Skeletal muscle satellite cell (primary cell): ENCODE data around the gene A3GALT2.

ENCODE experiments used
- H3K27me3 ChIP-seq: 2 replicates; pipeline ENCODE4 v1.7.0; 2013; ENCODE audit warnings: low read length; ENCODE audit not compliant: control insufficient read depth, insufficient read depth
- H3K36me3 ChIP-seq: 2 replicates; pipeline ENCODE4 v1.7.0; 2013; ENCODE audit warnings: mild to moderate bottlenecking, control low read depth, low read length; ENCODE audit not compliant: insufficient read depth
- H3K4me1 ChIP-seq: 2 replicates; pipeline ENCODE4 v1.7.0; 2013; ENCODE audit warnings: low read length; ENCODE audit not compliant: control insufficient read depth, insufficient read depth
- H3K4me2 ChIP-seq: 2 replicates; pipeline ENCODE4 v1.7.0; 2013; ENCODE audit warnings: mild to moderate bottlenecking, low read length
- H3K4me3 ChIP-seq: 2 replicates; pipeline ENCODE4 v1.7.0; 2013; ENCODE audit warnings: low read length
- H3K9ac ChIP-seq: 2 replicates; pipeline ENCODE4 v1.7.0; 2013; ENCODE audit warnings: mild to moderate bottlenecking, low read depth, low read length, moderate library complexity
- H3K9me3 ChIP-seq: replicated peaks from 2 replicates; pipeline ENCODE4 v1.7.0; 2013; ENCODE audit warnings: mild to moderate bottlenecking, control low read depth, low read length

Gene A3GALT2

GRCh38 chr1:33266766-33267165 lies 54.1 kb downstream of the A3GALT2 start:
- Histone ChIP-seq H3K4me2 (no peak overlapping the region), H3K36me3 (peaks cover 5% of the 10 kb centered on the region), H3K9me3 (no peaks in the 10 kb centered on the region), H3K4me3 (no peak overlapping the region), H3K27me3 (no peaks in the 10 kb centered on the region), H3K4me1 (no peaks in the 10 kb centered on the region), H3K9ac (no peak overlapping the region)

- Histone ChIP-seq H3K4me2 (no peak overlapping the region), H3K27me3 (no peaks in the 10 kb centered on the region), H3K4me1 (no peaks in the 10 kb centered on the region), H3K4me3 (no peak overlapping the region), H3K36me3 (no peaks in the 10 kb centered on the region), H3K9ac (no peak overlapping the region), H3K9me3 (no peaks in the 10 kb centered on the region)
These were observed 54.9 kb downstream of the A3GALT2 start for GRCh38 chr1:33265780-33266605.

GRCh38 chr1:33263890-33264504 lies 56.9 kb downstream of the A3GALT2 start:
- Histone ChIP-seq H3K4me3 (no peak overlapping the region), H3K36me3 (no peaks in the 10 kb centered on the region), H3K4me2 (no peak overlapping the region), H3K27me3 (no peaks in the 10 kb centered on the region), H3K9ac (no peak overlapping the region), H3K9me3 (no peaks in the 10 kb centered on the region), H3K4me1 (no peaks in the 10 kb centered on the region)

- no peak overlapping the region for H3K4me3 ChIP-seq
These were observed 59.6 kb downstream of the A3GALT2 start for GRCh38 chr1:33261344-33261743.

GRCh38 chr1:33260439-33260838 lies 60.5 kb downstream of the A3GALT2 start:
- H3K36me3 ChIP-seq: no peaks in the 10 kb centered on the region
- H3K4me2 ChIP-seq: no peak overlapping the region
- no peak overlapping the region for H3K4me3 ChIP-seq
- no peaks in the 10 kb centered on the region for H3K9me3 ChIP-seq
- peaks cover 14% of the 10 kb centered on the region for H3K4me1 ChIP-seq
- no peak overlapping the region for H3K9ac ChIP-seq
- no peaks in the 10 kb centered on the region for H3K27me3 ChIP-seq

More at GRCh38 chr1:33261344-33261743, 59.6 kb downstream of the A3GALT2 start:
- Histone ChIP-seq H3K36me3 (no peaks in the 10 kb centered on the region), H3K9me3 (no peaks in the 10 kb centered on the region), H3K9ac (no peak overlapping the region), H3K4me2 (no peak overlapping the region), H3K27me3 (no peaks in the 10 kb centered on the region), H3K4me1 (peaks cover 11% of the 10 kb centered on the region)

- H3K4me1 ChIP-seq: peaks cover 15% of the 10 kb centered on the region
- no peak overlapping the region for H3K4me2 ChIP-seq
These were observed 61.0 kb downstream of the A3GALT2 start for GRCh38 chr1:33259879-33260278.

GRCh38 chr1:33258788-33259274 lies 62.1 kb downstream of the A3GALT2 start:
- no peaks in the 10 kb centered on the region for H3K27me3 ChIP-seq
- H3K4me2 ChIP-seq: peak overlapping the region; percentile 97
- no peaks in the 10 kb centered on the region for H3K9me3 ChIP-seq
- no peak overlapping the region for H3K9ac ChIP-seq
- H3K4me1 ChIP-seq: peaks cover 15% of the 10 kb centered on the region
- no peak overlapping the region for H3K4me3 ChIP-seq
- H3K36me3 ChIP-seq: no peaks in the 10 kb centered on the region

More at GRCh38 chr1:33259879-33260278, 61.0 kb downstream of the A3GALT2 start:
- Histone ChIP-seq H3K9me3 (no peaks in the 10 kb centered on the region), H3K27me3 (no peaks in the 10 kb centered on the region), H3K9ac (no peak overlapping the region), H3K36me3 (no peaks in the 10 kb centered on the region), H3K4me3 (no peak overlapping the region)

GRCh38 chr1:33257772-33258712 lies 62.9 kb downstream of the A3GALT2 start:
- Histone ChIP-seq H3K36me3 (no peaks in the 10 kb centered on the region), H3K4me3 (peak overlapping the region; percentile 79), H3K27me3 (no peaks in the 10 kb centered on the region), H3K4me2 (peak overlapping the region; percentile 97), H3K4me1 (peaks cover 15% of the 10 kb centered on the region), H3K9ac (peak overlapping the region; percentile 95), H3K9me3 (no peaks in the 10 kb centered on the region)

- Histone ChIP-seq H3K9ac (peak overlapping the region; percentile 95), H3K36me3 (no peaks in the 10 kb centered on the region), H3K4me2 (peak overlapping the region; percentile 97), H3K4me1 (peaks cover 15% of the 10 kb centered on the region), H3K4me3 (peak overlapping the region; percentile 79), H3K27me3 (no peaks in the 10 kb centered on the region), H3K9me3 (no peaks in the 10 kb centered on the region)
These were observed 63.6 kb downstream of the A3GALT2 start for GRCh38 chr1:33257207-33257771.
